Endothelial cell (in vitro differentiated cells): Measurements from ENCODE around the gene FGD3. TPM values are rescaled to one million over a fixed set of nuclear protein-coding genes. Genes with fewer than 3 reads are reported as not detected.
"Not testable (repeated sequence)": the region's sequence is repeated elsewhere in the genome, so short reads cannot be mapped to it uniquely, and the experiment has no call there.

ENCODE experiments used
- DNase-seq: peaks from one replicate; pipeline ENCODE4 v3.0.0; 2021; ENCODE audit warnings: low spot score
- H3K27ac Mint-ChIP-seq: one replicate; pipeline ENCODE4 v1.8.0; 2021; ENCODE audit warnings: mixed read lengths, inconsistent platforms; ENCODE audit not compliant: unreplicated experiment
- H3K27me3 Mint-ChIP-seq: one replicate; pipeline ENCODE4 v1.8.0; 2021; ENCODE audit warnings: mild to moderate bottlenecking, moderate library complexity, mixed read lengths, inconsistent platforms; ENCODE audit not compliant: unreplicated experiment
- H3K36me3 Mint-ChIP-seq: one replicate; pipeline ENCODE4 v1.8.0; 2021; ENCODE audit warnings: mild to moderate bottlenecking, low read depth, mixed read lengths, inconsistent platforms; ENCODE audit not compliant: unreplicated experiment
- H3K4me1 Mint-ChIP-seq: one replicate; pipeline ENCODE4 v1.8.0; 2021; ENCODE audit warnings: mild to moderate bottlenecking, mixed read lengths, inconsistent platforms; ENCODE audit not compliant: unreplicated experiment
- H3K4me3 Mint-ChIP-seq: one replicate; pipeline ENCODE4 v1.8.0; 2021; ENCODE audit warnings: mild to moderate bottlenecking, mixed read lengths, inconsistent platforms; ENCODE audit not compliant: unreplicated experiment
- H3K9me3 Mint-ChIP-seq: one replicate; pipeline ENCODE4 v1.8.0; 2021; ENCODE audit warnings: mixed read lengths, inconsistent platforms; ENCODE audit not compliant: unreplicated experiment
- total RNA-seq: library from RNA; stranded (reverse); fragmentation: NEBNext Ultra II Directional; extraction: Animal tissue kit (Norgen Biotek cat#: 25700); gene quantifications from one replicate; pipeline ENCODE4 v1.2.1, GENCODE V29; 2021; ENCODE audit not compliant: unreplicated experiment
- TF ChIP-seq, protein P1 (sequence below): fragments of 200-600 bp; sonication (generic); IDR thresholded peaks from one replicate; pipeline ENCODE4 v1.5.0; 2021; ENCODE audit warnings: antibody characterized with exemption; ENCODE audit not compliant: unreplicated experiment

FGD3 gene
- total RNA-seq, 1 donor from 2014 or later: 1.1 TPM

DNA sequence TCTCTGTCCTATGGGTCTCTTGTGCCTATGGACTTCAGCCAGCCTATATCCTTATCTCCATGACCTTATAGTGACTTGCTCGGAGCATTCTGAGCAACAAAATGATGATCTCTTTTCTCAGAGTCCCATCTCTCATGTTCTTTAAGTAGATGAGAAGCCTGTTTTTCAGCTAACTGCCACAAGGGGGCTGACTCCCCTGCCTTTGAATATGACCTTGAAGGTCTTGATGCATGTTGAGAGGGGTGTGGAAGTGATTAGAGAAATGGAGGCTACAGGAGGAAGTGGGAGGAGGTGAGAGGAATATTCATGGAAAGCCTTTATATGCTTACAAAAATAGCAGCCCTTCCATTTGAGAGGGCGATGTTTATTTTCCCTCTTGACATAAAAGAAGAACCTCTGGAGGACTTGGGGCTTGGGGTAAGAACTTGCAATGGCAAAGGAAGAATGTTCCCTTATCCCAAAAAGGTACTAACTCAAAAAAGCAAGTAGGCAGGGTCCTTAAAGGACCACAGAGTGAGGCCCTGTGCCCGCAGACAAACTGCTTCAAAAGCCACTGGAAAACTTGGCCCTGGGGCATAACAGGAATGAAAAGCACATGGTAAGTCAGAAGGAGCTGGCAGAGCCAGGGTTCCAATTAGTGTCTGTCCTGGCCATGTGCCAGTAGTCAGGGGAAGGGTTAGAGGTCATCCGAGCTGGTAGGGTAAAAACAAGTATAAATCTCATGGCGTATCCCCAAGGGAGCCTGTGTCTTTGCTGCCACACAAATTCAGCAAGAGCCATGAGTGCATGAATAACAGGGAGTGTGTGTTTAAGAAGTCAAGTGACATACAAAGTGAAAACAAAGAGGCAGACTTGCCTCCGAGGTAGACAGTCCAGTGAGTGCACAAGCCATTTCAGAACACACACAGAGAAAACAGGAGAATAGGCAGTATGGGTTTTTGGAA is 39.1 kb downstream of the FGD3 start:
- TF ChIP-seq, protein P1, sequence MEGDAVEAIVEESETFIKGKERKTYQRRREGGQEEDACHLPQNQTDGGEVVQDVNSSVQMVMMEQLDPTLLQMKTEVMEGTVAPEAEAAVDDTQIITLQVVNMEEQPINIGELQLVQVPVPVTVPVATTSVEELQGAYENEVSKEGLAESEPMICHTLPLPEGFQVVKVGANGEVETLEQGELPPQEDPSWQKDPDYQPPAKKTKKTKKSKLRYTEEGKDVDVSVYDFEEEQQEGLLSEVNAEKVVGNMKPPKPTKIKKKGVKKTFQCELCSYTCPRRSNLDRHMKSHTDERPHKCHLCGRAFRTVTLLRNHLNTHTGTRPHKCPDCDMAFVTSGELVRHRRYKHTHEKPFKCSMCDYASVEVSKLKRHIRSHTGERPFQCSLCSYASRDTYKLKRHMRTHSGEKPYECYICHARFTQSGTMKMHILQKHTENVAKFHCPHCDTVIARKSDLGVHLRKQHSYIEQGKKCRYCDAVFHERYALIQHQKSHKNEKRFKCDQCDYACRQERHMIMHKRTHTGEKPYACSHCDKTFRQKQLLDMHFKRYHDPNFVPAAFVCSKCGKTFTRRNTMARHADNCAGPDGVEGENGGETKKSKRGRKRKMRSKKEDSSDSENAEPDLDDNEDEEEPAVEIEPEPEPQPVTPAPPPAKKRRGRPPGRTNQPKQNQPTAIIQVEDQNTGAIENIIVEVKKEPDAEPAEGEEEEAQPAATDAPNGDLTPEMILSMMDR: peak; percentile 31
- H3K27me3 Mint-ChIP-seq: no peaks in the 10 kb centered on the region
- no peak overlapping the region for H3K27ac Mint-ChIP-seq
- DNase-seq: no peak
- H3K4me1 Mint-ChIP-seq: no peaks in the 10 kb centered on the region
- H3K9me3 Mint-ChIP-seq: peaks cover 16% of the 10 kb centered on the region
- peaks cover 11% of the 10 kb centered on the region for H3K36me3 Mint-ChIP-seq
- no peak overlapping the region for H3K4me3 Mint-ChIP-seq

DNA sequence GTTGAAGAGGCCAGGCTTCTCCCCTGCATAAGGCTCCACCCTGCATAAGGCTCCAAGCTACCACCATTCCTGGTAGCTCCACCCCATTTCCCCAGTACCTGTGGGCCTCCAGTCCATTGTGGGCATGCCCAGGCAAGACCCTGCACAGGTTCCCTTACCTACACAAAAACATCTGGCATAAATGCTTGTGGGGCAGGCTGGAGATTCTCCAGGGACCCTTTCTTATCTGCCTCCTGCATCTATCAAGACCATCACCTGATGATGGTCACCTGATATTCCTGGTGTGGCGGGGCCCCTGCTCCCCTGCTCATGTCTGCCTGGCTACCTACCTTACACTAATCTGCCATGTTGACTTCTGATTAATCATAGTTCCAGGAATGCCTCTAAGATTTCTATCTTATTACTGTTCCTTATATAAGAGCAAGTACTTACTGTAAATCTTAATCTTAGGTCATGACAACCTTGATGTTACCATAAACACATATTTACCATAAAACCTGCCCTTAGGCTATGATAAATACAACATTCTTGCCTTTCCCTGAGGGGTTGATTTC is 41.0 kb downstream of the FGD3 start:
- TF ChIP-seq, protein P1: no peak
- DNase-seq: no peak
- H3K9me3 Mint-ChIP-seq: peaks cover 16% of the 10 kb centered on the region
- peaks cover 11% of the 10 kb centered on the region for H3K36me3 Mint-ChIP-seq
- H3K4me3 Mint-ChIP-seq: no peak overlapping the region
- no peaks in the 10 kb centered on the region for H3K4me1 Mint-ChIP-seq
- no peaks in the 10 kb centered on the region for H3K27me3 Mint-ChIP-seq
- no peak overlapping the region for H3K27ac Mint-ChIP-seq

DNA sequence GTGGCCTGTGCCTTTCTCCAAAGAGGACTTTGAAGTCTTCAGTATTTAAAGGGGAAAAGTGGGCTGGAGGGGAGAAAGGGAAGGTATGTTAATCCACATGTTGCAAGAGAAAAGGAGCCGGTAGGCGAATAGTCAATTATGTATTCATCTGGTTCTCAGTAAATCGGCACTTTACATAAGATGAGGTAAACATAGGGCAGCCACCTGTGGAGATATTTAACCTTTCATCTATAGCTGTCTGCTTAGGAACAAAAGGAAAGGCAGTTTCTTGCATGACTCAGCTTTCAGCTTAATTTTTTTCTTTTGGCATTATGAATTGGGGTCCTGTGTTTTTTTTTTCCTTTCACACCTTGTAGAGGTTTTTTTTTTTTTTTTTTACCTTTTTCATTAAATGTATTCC is 42.2 kb downstream of the FGD3 start:
- TF ChIP-seq, protein P1: no peak
- no peaks in the 10 kb centered on the region for H3K4me1 Mint-ChIP-seq
- no peaks in the 10 kb centered on the region for H3K27me3 Mint-ChIP-seq
- H3K27ac Mint-ChIP-seq: no peak overlapping the region
- H3K4me3 Mint-ChIP-seq: no peak overlapping the region
- H3K9me3 Mint-ChIP-seq: peaks cover 16% of the 10 kb centered on the region
- DNase-seq: no peak
- peaks cover 11% of the 10 kb centered on the region for H3K36me3 Mint-ChIP-seq

DNA sequence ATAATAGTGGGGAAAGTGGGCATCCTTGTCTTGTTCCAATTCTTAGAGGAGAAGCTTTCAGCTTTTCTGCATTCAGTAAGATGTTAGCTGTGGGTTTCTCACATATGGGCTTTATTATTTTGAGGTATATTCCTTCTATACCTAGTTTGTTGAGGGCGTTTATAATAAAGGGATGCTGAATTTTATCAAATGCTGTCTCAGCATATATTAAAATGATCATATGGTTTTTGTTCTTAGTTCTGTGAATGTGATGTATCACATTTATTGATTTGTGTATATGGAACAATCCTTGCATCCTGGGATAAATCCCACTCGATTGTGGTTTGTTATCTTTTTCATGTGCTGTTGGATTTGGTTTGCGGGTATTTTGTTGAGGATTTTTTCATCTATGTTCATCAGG is 43.1 kb downstream of the FGD3 start:
- Mint-ChIP-seq H3K9me3 (peaks cover 16% of the 10 kb centered on the region), H3K4me3 (no peak overlapping the region), H3K4me1 (no peaks in the 10 kb centered on the region), H3K27me3 (no peaks in the 10 kb centered on the region), H3K36me3 (peaks cover 11% of the 10 kb centered on the region), H3K27ac (no peak overlapping the region)
- DNase-seq: no peak
- TF ChIP-seq, protein P1: no peak

DNA sequence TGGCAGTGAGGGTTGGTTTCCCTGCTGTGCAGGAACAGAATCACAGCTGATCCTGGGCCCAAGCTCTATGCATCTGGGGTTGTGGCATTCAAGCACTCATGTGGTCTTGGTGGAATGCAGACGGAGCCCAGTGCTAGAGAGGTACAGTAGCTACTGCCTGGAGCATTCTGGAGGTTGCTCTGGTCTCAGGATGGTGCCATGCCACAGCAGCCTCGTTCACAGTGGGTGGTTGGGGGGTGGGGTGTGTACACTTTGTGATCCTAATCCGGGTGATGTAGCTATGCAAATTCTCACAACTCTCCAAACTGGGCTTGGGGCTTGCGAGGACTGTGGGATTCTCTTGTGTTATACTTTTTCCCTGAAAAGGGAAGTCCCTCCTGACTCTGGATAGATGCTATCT is 45.2 kb downstream of the FGD3 start:
- no peak for DNase-seq
- Mint-ChIP-seq H3K27me3 (no peaks in the 10 kb centered on the region), H3K4me1 (no peaks in the 10 kb centered on the region), H3K9me3 (peaks cover 3% of the 10 kb centered on the region), H3K36me3 (peaks cover 7% of the 10 kb centered on the region), H3K4me3 (no peak overlapping the region), H3K27ac (no peak overlapping the region)
- TF ChIP-seq, protein P1: no peak

DNA sequence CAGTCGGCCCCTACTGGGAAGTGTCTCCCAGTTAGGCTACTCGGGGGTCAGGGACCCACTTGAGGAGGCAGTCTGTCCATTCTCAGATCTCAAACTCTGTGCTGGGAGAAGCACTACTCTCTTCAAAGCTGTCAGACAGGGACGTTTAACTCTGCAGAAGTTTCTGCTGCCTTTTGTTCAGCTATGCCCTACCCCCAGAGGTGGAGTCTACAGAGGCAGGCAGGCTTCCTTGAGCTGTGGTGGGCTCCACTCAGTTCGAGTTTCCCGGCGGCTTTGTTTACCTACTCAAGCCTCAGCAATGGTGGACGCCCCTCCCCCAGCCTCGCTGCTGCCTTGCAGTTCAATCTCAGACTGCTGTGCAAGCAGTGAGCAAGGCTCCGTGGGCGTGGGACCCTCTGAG is 51.5 kb downstream of the FGD3 start:
- not testable (repeated sequence) for H3K9me3 Mint-ChIP-seq, H3K27ac Mint-ChIP-seq, DNase-seq, H3K4me3 Mint-ChIP-seq, H3K27me3 Mint-ChIP-seq, H3K36me3 Mint-ChIP-seq, H3K4me1 Mint-ChIP-seq
